ENCODE data around the gene GORASP1. TPM values are rescaled to one million over a fixed set of nuclear protein-coding genes. Genes with fewer than 3 reads are reported as not detected.
A peak's percentile ranks its signal among the peaks of the same experiment; 100 is the strongest.

GORASP1 gene
- total and polyA plus RNA-seq, 2 of the 13 experiments (the other 11 are each of a cell fraction or from before 2014, with no cell fraction given) = 36.4 to 39.8 TPM

DNA sequence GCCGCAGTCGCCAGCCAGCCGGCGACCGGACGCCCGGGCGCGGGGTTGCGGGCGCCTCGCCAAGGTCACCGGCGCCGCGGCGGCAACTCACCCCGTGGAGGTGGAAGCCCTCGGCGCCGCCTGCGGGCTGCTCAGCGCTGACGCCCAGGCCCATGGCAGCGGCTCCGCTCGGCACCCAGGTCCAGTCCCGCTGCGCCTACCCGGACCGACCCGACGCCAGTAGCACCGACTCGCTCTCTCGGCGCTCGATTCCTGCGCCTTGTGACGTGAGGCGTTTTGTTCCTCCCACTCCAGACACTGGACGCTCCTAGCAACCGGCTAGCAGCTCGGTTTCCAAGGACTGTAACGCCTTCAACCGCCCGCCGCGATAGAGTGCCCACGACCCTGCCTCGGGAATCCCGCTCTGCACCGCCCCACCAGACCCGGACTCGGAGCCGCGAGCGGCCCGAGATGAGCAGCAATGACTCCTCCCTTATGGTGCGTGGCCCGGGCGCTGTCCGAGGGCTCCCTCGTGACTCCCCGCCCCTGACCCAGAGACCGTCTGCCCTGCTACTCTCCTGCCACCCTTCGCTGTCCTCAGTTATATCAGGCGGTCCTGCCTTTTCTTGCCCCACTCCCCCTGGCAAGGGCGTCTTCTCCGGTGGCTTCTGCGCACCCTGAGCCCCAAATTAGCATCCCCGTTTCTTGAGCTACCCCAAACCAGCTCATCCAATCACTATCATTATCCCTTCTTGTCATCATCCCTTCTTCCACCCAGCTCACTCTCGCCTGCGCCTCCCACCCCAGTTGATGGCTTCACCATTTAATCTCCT is at the start of gene GORASP1, which contains the start of gene TTC21A (continued):
- TF ChIP-seq HOXD1 (CRISPR knock-in tag; IDR thresholded peaks at IDR 0.05) (no peak), ZNF34 (CRISPR knock-in tag; IDR thresholded peaks at IDR 0.05; ENCODE audit: borderline replicate concordance) (peak; percentile 42; the same call in 1 of the 2 replicates), ZNF678 (CRISPR knock-in tag; IDR thresholded peaks at IDR 0.05) (no peak), ZNF232 (CRISPR knock-in tag; IDR thresholded peaks at IDR 0.05; ENCODE audit: borderline replicate concordance) (no peak), ZNF607 (CRISPR knock-in tag; IDR thresholded peaks at IDR 0.05; ENCODE audit: borderline replicate concordance) (no peak), RAD21 (CRISPR knock-in tag; IDR thresholded peaks at IDR 0.05) (peak; percentile 53), ZBTB42 (CRISPR knock-in tag; IDR thresholded peaks at IDR 0.05) (no peak), ATAD3A (CRISPR knock-in tag; IDR thresholded peaks at IDR 0.05) (no peak), ZSCAN31 (CRISPR knock-in tag; IDR thresholded peaks at IDR 0.05; ENCODE audit: low read depth) (peak; percentile 41), ZNF263 (CRISPR knock-in tag; IDR thresholded peaks at IDR 0.05) (no peak), ZNF776 (CRISPR knock-in tag; IDR thresholded peaks at IDR 0.05) (no peak), NFATC3 (CRISPR knock-in tag; IDR thresholded peaks at IDR 0.05) (no peak), FOXA3 (CRISPR knock-in tag; IDR thresholded peaks at IDR 0.05) (peak; percentile 39), ELF4 (CRISPR knock-in tag; IDR thresholded peaks at IDR 0.05; ENCODE audit: borderline replicate concordance) (no peak), ZKSCAN8 (CRISPR knock-in tag; IDR thresholded peaks at IDR 0.05; ENCODE audit: borderline replicate concordance) (0 out of 2 replicates have a peak, but pooled peaks have one; percentile 33), ZNF101 (CRISPR knock-in tag; IDR thresholded peaks at IDR 0.05; ENCODE audit: borderline replicate concordance, low read depth) (no peak), ZBTB38 (CRISPR knock-in tag; IDR thresholded peaks at IDR 0.05) (0 out of 2 replicates have a peak, but pooled peaks have one; percentile 15), ZMYM3 (CRISPR knock-in tag; IDR thresholded peaks at IDR 0.05) (no peak), ZFP36L1 (CRISPR knock-in tag; IDR thresholded peaks at IDR 0.05) (no peak), ZFYVE20 (CRISPR knock-in tag; IDR thresholded peaks at IDR 0.05; ENCODE audit: borderline replicate concordance, low read depth) (0 out of 2 replicates have a peak, but pooled peaks have one; percentile 36), MAZ (IDR thresholded peaks at IDR 0.05; ENCODE audit: borderline replicate concordance, low read depth, low read length) (no peak), MAZ (CRISPR knock-in tag; IDR thresholded peaks at IDR 0.05; ENCODE audit: low read depth) (no peak), ZNF552 (CRISPR knock-in tag; IDR thresholded peaks at IDR 0.05; ENCODE audit: borderline replicate concordance) (no peak)
- TF ChIP-seq, protein P1, sequence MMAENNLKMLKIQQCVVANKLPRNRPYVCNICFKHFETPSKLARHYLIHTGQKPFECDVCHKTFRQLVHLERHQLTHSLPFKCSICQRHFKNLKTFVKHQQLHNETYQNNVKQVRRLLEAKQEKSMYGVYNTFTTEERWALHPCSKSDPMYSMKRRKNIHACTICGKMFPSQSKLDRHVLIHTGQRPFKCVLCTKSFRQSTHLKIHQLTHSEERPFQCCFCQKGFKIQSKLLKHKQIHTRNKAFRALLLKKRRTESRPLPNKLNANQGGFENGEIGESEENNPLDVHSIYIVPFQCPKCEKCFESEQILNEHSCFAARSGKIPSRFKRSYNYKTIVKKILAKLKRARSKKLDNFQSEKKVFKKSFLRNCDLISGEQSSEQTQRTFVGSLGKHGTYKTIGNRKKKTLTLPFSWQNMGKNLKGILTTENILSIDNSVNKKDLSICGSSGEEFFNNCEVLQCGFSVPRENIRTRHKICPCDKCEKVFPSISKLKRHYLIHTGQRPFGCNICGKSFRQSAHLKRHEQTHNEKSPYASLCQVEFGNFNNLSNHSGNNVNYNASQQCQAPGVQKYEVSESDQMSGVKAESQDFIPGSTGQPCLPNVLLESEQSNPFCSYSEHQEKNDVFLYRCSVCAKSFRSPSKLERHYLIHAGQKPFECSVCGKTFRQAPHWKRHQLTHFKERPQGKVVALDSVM (CRISPR knock-in tag; IDR thresholded peaks at IDR 0.05) = peak; percentile 9; the same call in 1 of the 2 replicates
- TF ChIP-seq, protein P2, sequence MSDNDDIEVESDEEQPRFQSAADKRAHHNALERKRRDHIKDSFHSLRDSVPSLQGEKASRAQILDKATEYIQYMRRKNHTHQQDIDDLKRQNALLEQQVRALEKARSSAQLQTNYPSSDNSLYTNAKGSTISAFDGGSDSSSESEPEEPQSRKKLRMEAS (IDR thresholded peaks at IDR 0.05) = peak; percentile 32; the same call in 1 of the 2 replicates
- TF ChIP-seq, protein P3, sequence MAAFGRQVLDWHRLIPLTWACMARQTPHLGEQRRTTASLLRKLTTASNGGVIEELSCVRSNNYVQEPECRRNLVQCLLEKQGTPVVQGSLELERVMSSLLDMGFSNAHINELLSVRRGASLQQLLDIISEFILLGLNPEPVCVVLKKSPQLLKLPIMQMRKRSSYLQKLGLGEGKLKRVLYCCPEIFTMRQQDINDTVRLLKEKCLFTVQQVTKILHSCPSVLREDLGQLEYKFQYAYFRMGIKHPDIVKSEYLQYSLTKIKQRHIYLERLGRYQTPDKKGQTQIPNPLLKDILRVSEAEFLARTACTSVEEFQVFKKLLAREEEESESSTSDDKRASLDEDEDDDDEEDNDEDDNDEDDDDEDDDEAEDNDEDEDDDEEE (CRISPR knock-in tag; IDR thresholded peaks at IDR 0.05) = no peak
- TF ChIP-seq, protein P4, sequence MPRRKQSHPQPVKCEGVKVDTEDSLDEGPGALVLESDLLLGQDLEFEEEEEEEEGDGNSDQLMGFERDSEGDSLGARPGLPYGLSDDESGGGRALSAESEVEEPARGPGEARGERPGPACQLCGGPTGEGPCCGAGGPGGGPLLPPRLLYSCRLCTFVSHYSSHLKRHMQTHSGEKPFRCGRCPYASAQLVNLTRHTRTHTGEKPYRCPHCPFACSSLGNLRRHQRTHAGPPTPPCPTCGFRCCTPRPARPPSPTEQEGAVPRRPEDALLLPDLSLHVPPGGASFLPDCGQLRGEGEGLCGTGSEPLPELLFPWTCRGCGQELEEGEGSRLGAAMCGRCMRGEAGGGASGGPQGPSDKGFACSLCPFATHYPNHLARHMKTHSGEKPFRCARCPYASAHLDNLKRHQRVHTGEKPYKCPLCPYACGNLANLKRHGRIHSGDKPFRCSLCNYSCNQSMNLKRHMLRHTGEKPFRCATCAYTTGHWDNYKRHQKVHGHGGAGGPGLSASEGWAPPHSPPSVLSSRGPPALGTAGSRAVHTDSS (CRISPR knock-in tag; conservative IDR thresholded peaks at IDR 0.05) = no peak
